Stimulated activated CD4-positive, alpha-beta T cell treated with anti-CD3 and anti-CD28 coated beads, Interleukin-1b, Interleukin-23, amount 100 ng/mL, for 1 hour (primary cell): ENCODE results near the gene ARHGAP22.

Experiments used
- DNase-seq, 2 donors: peaks; one replicate each; pipeline ENCODE4 v3.0.0-alpha.2; 2020; ENCODE audit warnings: low read depth in 2 of 2

ARHGAP22 gene

GRCh38 chr10:48511875-48512231 lies 93.0 kb downstream of the ARHGAP22 start:
- DNase-seq = no peak

GRCh38 chr10:48511066-48511874 lies 93.6 kb downstream of the ARHGAP22 start:
- DNase-seq = no peak

- DNase-seq = no peak
Measured at GRCh38 chr10:48509974-48510692, 94.7 kb downstream of the ARHGAP22 start.

- DNase-seq = no peak
Measured at GRCh38 chr10:48508791-48509772, 95.8 kb downstream of the ARHGAP22 start.

GRCh38 chr10:48507933-48508790 lies 96.7 kb downstream of the ARHGAP22 start:
- DNase-seq = no peak

- no peak for DNase-seq
Measured at GRCh38 chr10:48507494-48507893, 97.4 kb downstream of the ARHGAP22 start.

GRCh38 chr10:48506147-48506917 lies 98.5 kb downstream of the ARHGAP22 start:
- DNase-seq = no peak

- DNase-seq = no peak
Measured at GRCh38 chr10:48505394-48506112, 99.3 kb downstream of the ARHGAP22 start.

- no peak for DNase-seq
Measured at GRCh38 chr10:48504141-48504885, 100.6 kb downstream of the ARHGAP22 start.

- no peak for DNase-seq
Measured at GRCh38 chr10:48503293-48503911, 101.5 kb downstream of the ARHGAP22 start.

GRCh38 chr10:48502791-48503190 lies 102.1 kb downstream of the ARHGAP22 start:
- DNase-seq = no peak

GRCh38 chr10:48501787-48502771 lies 102.8 kb downstream of the ARHGAP22 start:
- no peak for DNase-seq

GRCh38 chr10:48501226-48501625 lies 103.6 kb downstream of the ARHGAP22 start:
- no peak for DNase-seq

GRCh38 chr10:48500771-48501170 lies 104.1 kb downstream of the ARHGAP22 start:
- no peak for DNase-seq

GRCh38 chr10:48498940-48499510 lies 105.8 kb downstream of the ARHGAP22 start:
- no peak for DNase-seq

- no peak for DNase-seq
Measured at GRCh38 chr10:48497780-48498770, 106.8 kb downstream of the ARHGAP22 start.
